ENCODE measurements around the gene RABEP1. TPM values are rescaled to one million over a fixed set of nuclear protein-coding genes. Genes with fewer than 3 reads are reported as not detected.
"Not testable (repeated sequence)": the region's sequence is repeated elsewhere in the genome, so short reads cannot be mapped to it uniquely, and the experiment has no call there.

RABEP1 gene
- total RNA-seq, 1 experiment from 2014 or later, result 46.9 TPM

DNA sequence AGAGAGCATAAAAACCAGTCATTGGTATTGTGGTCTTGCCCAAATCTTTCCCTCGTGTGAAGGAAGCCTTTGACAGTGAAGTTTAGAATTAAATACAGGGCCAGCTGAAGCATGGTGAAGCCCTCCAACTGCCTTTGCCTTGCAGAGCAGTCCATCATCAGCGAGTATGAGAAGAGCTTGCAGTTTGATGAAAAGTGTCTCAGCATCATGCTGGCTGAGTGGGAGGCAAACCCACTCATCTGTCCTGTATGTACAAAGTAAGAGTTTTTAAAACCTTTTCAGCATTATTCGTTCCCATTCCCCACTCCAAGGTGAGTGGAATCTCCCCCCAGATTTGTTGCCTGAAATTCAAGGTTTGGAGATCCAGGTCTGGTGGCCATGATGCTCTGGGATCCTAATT lies 143.7 kb downstream of the RABEP1 start:
- H3K27me3 ChIP-seq, result no peaks in the 10 kb centered on the region
- no peak overlapping the region for H3K4me3 ChIP-seq
- H3K36me3 ChIP-seq, result peaks cover 11% of the 10 kb centered on the region
- DNase-seq, result no peak
- no peaks in the 10 kb centered on the region for H3K9me3 ChIP-seq

DNA sequence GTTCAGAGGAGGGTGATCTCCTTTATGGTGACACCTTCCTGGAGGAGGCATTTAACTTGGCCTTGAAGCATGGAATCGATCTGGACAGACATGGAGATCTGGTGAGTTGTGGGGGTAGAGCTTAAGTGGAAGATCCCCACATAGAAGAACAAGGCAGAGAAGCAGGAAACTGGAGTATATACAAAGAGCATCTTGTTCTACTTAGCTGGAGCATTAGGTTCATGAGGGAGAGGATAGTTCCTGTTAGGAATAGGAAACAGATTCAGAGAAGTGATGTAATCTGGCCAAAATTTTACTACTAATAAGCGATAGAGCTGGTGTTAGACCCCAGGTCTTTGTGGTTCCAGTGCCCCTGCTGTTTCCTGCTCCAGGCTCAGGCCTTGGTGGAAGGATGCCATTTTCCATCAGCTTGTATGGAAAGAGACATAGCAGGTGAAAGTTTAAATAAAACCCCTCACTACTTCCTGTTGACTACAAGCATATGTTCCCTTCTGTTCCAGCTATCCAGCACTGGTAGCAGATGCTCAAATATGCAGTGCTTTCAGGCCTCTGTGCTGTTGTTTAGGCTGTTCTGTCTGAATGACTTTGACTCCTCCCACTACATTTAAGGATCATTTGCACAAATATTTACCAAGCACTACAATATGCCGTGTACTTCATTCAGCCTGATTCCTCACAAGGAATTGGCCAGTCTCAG lies 147.3 kb downstream of the RABEP1 start:
- peaks cover 32% of the 10 kb centered on the region for H3K36me3 ChIP-seq
- H3K27me3 ChIP-seq, result no peaks in the 10 kb centered on the region
- no peak for DNase-seq
- no peaks in the 10 kb centered on the region for H3K9me3 ChIP-seq
- no peak overlapping the region for H3K4me3 ChIP-seq

DNA sequence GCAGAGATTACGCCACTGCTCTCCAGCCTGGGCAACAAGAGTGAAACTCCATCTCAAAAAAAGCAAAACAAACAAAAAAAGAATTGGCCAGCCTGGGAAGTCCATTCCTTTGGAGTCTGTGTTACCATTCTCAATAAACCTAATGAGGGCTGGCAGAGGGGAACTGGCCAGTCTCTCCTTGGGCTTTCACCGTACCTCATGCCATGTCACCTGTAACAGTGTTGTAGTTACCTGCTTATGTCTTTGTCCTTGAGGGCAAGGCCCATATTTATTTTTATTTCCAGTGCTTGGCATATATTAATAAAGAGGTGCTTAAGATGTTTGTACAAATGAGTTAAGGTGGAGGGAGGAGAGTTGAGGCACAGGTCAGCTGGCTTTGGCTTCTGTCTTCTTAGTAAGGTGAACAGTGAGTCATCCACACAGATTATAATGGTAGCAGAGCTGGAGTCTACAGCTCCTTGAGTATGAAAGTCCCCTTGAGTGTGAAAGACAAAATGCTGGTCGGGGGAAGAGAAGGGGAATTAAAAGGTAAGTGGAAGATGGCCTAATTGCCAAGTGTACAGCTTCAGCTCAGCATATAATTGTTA lies 148.4 kb downstream of the RABEP1 start:
- Histone ChIP-seq H3K4me3 (no peak overlapping the region), H3K9me3 (no peaks in the 10 kb centered on the region), H3K36me3 (peaks cover 39% of the 10 kb centered on the region), H3K27me3 (no peaks in the 10 kb centered on the region)
- DNase-seq, result no peak

DNA sequence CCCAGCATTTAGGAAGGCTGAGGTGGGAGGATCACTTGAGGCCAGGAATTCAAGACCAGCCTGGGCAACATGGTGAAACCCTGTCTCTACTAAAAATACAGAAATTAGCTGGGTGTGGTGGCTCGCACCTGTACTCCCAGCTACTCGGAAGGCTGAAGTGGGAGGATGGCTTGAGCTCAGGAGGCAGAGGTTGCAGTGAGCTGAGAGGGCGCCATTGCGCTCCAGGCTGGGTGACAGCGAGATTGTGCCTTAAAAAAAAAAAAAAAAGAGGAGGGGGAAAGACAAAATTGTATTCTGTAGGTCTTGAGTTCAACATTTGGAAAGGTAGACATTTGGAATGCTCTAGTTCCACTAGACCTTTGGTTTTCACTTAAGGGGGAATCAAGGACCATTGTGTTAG lies 149.2 kb downstream of the RABEP1 start:
- H3K4me3 ChIP-seq, H3K9me3 ChIP-seq, DNase-seq, H3K27me3 ChIP-seq: not testable (repeated sequence)
- peaks cover 43% of the 10 kb centered on the region for H3K36me3 ChIP-seq

DNA sequence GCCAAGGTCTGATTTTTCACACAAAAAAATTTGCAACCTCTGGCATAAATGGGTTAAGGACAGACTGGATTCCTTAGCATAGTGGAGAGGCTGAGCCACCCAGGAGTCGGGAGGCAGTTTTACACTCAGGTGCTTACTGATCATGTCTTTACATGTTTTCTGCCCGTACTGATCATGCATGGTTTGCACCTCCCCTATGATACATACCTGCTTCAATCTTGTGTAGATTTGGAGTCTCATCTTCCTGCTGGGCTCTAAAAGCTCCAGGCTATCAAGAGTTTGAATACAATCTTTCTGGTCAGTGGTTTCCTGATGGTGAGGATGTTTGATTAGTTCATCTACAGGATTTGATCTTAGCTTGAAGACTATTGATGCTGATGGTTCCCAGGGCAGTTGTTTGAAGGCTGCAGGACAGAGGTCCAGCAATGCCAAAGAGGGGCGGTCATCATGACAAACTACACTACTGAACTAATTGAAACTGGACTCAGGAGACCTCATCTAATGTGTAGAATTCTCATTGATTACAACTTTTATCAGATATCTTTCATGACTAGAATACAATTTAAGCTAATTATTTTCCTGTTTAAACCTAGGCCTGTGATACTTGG lies 150.0 kb downstream of the RABEP1 start:
- Histone ChIP-seq H3K9me3 (no peaks in the 10 kb centered on the region), H3K4me3 (no peak overlapping the region), H3K27me3 (no peaks in the 10 kb centered on the region), H3K36me3 (peaks cover 48% of the 10 kb centered on the region)
- DNase-seq, result no peak

DNA sequence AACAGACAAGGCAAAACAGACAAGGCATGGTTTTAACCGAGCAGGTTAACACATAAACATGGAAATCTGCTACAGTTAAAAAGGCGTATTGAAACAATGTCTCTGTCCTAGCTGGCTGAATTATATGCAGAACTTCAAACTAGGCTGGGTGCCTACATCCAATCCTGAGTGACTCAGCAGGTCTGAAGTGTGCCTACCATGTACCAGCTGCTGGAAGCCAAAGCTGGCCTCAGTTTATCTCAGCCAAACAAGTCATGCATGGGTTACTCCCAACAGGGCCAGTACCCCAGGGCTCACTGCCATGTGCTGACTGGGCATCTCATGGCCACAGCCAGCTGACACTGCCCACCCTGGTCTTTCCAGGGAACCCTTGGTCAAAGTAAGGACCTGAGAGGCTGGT lies 152.9 kb downstream of the RABEP1 start:
- Histone ChIP-seq H3K9me3 (no peaks in the 10 kb centered on the region), H3K36me3 (peaks cover 61% of the 10 kb centered on the region), H3K27me3 (no peaks in the 10 kb centered on the region), H3K4me3 (no peak overlapping the region)
- no peak for DNase-seq

Other genes starting within 250 kb of the RABEP1 start
- not detected in 2 replicates for gene SLC52A1, start 246.9 kb upstream of the RABEP1 start, total RNA-seq (2014; rRNA removed; shearing (Covaris generic); ENCODE audit: low replicate concordance)
- 0.40 and 1.4 TPM in 2 replicates for gene ZFP3, start 203.8 kb upstream of the RABEP1 start, total RNA-seq (2014; rRNA removed; shearing (Covaris generic); ENCODE audit: low replicate concordance)
- gene ZNF232, start 170.4 kb upstream of the RABEP1 start, total RNA-seq (2014; rRNA removed; shearing (Covaris generic); ENCODE audit: low replicate concordance), result 10.7 and 15.9 TPM in 2 replicates
- gene USP6, start 166.3 kb upstream of the RABEP1 start, total RNA-seq (2014; rRNA removed; shearing (Covaris generic); ENCODE audit: low replicate concordance), result not detected in 2 replicates
- 3.0 and 3.1 TPM in 2 replicates for gene ZNF594, start 90.4 kb upstream of the RABEP1 start, total RNA-seq (2014; rRNA removed; shearing (Covaris generic); ENCODE audit: low replicate concordance)
- gene SCIMP, start 47.4 kb upstream of the RABEP1 start, total RNA-seq (2014; rRNA removed; shearing (Covaris generic); ENCODE audit: low replicate concordance), result not detected in 2 replicates
- gene NUP88, start 137.4 kb downstream of the RABEP1 start, total RNA-seq (2014; rRNA removed; shearing (Covaris generic); ENCODE audit: low replicate concordance), result 52.1 and 124 TPM in 2 replicates
- gene RPAIN, start 137.9 kb downstream of the RABEP1 start, total RNA-seq (2014; rRNA removed; shearing (Covaris generic); ENCODE audit: low replicate concordance), result 19.4 and 26.6 TPM in 2 replicates
- 525 and 616 TPM in 2 replicates for gene C1QBP, start 156.9 kb downstream of the RABEP1 start, total RNA-seq (2014; rRNA removed; shearing (Covaris generic); ENCODE audit: low replicate concordance)
- gene DHX33, start 186.7 kb downstream of the RABEP1 start, total RNA-seq (2014; rRNA removed; shearing (Covaris generic); ENCODE audit: low replicate concordance), result 10.5 and 13.3 TPM in 2 replicates
- gene DERL2, start 203.9 kb downstream of the RABEP1 start, total RNA-seq (2014; rRNA removed; shearing (Covaris generic); ENCODE audit: low replicate concordance), result 15.2 and 53.2 TPM in 2 replicates
- 13.3 and 16.8 TPM in 2 replicates for gene MIS12, start 204.3 kb downstream of the RABEP1 start, total RNA-seq (2014; rRNA removed; shearing (Covaris generic); ENCODE audit: low replicate concordance)

Data from MG63 (cell line).